Fibroblast of lung (primary cell): ENCODE results near the gene CYSLTR1.

Experiments
- CTCF ChIP-seq, 2 donors: IDR thresholded peaks in 1 of 2; conservative IDR thresholded peaks in 1 of 2; 1 replicate in 1 of 2; 2 replicates in 1 of 2; pipeline ENCODE4 v1.5.1; 2011 to 2012; ENCODE audit warnings: low read length in 2 of 2, control low read depth in 1 of 2, inconsistent platforms in 1 of 2, low read depth in 1 of 2, mild to moderate bottlenecking in 1 of 2
- EZH2 ChIP-seq: IDR thresholded peaks from 2 replicates; pipeline ENCODE4 v1.5.1; 2012; ENCODE audit warnings: low read length, control low read depth, mild to moderate bottlenecking; ENCODE audit errors: missing control alignments

GRCh38 chrX:78316265-78316664 is 11.1 kb downstream of the CYSLTR1 start:
- TF ChIP-seq EZH2 (no peak), CTCF (conservative IDR thresholded peaks at IDR 0.05 in 1 of 2, IDR thresholded peaks at IDR 0.05 in 1 of 2; ENCODE audit: low read depth in 1 of 2, low read length in 2 of 2) (no peak)
